ENCODE results near the gene FNBP1L.

The FNBP1L gene

GRCh38 chr1:93526431-93526830, 78.5 kb downstream of the FNBP1L start:
- no peak overlapping the region for H3K9ac ChIP-seq (ENCODE audit: low read length)
- no peak overlapping the region for H3K4me2 ChIP-seq (ENCODE audit: low read depth, low read length)
- no peaks in the 10 kb centered on the region for H3K27me3 ChIP-seq (replicated peaks; ENCODE audit: insufficient read depth, low read length)
- H3K79me2 ChIP-seq (ENCODE audit: low read length), result no peaks in the 10 kb centered on the region
- no peaks in the 10 kb centered on the region for H3K9me3 ChIP-seq (replicated peaks; ENCODE audit: insufficient read depth, low read length)
- no peaks in the 10 kb centered on the region for H4K20me1 ChIP-seq (ENCODE audit: insufficient read depth, low read length)
- TF ChIP-seq CTCF (IDR thresholded peaks at IDR 0.05; ENCODE audit: low read length) (no peak), EZH2 (optimal IDR thresholded peaks at IDR 0.05; ENCODE audit: low read depth, low read length) (no peak), EZH2phosphoT487 (IDR thresholded peaks at IDR 0.05; ENCODE audit: low read length) (no peak)
- no peaks in the 10 kb centered on the region for H3K9me2 ChIP-seq (replicated peaks; ENCODE audit: insufficient read depth, low read length)
- H3K4me1 ChIP-seq (ENCODE audit: low read length), result no peaks in the 10 kb centered on the region
- no peaks in the 10 kb centered on the region for H3K36me3 ChIP-seq (replicated peaks; ENCODE audit: insufficient read depth, low read length)
- no peaks in the 10 kb centered on the region for H3F3A ChIP-seq (ENCODE audit: insufficient read depth, low read length)
- no peak overlapping the region for H3K4me3 ChIP-seq (ENCODE audit: low read length)
- H2AFZ ChIP-seq (ENCODE audit: low read length), result no peak overlapping the region
- H3K27ac ChIP-seq (ENCODE audit: low read length), result no peak overlapping the region
- no peak for DNase-seq

GRCh38 chr1:93528412-93528811, 80.5 kb downstream of the FNBP1L start:
- DNase-seq, result no peak
- no peak for TF ChIP-seq EZH2phosphoT487 (IDR thresholded peaks at IDR 0.05; ENCODE audit: low read length)
- no peak for TF ChIP-seq CTCF (IDR thresholded peaks at IDR 0.05; ENCODE audit: low read length)
- TF ChIP-seq EZH2 (optimal IDR thresholded peaks at IDR 0.05; ENCODE audit: low read depth, low read length), result no peak

GRCh38 chr1:93531193-93531592, 83.3 kb downstream of the FNBP1L start:
- Histone ChIP-seq H3K9me2 (replicated peaks; ENCODE audit: insufficient read depth, low read length) (no peaks in the 10 kb centered on the region), H4K20me1 (ENCODE audit: insufficient read depth, low read length) (no peaks in the 10 kb centered on the region), H3K4me3 (ENCODE audit: low read length) (no peak overlapping the region), H3K36me3 (replicated peaks; ENCODE audit: insufficient read depth, low read length) (no peaks in the 10 kb centered on the region), H3F3A (ENCODE audit: insufficient read depth, low read length) (no peaks in the 10 kb centered on the region), H2AFZ (ENCODE audit: low read length) (no peak overlapping the region), H3K9me3 (replicated peaks; ENCODE audit: insufficient read depth, low read length) (no peaks in the 10 kb centered on the region), H3K4me2 (ENCODE audit: low read depth, low read length) (no peak overlapping the region), H3K9ac (ENCODE audit: low read length) (no peak overlapping the region), H3K27ac (ENCODE audit: low read length) (no peak overlapping the region), H3K27me3 (replicated peaks; ENCODE audit: insufficient read depth, low read length) (no peaks in the 10 kb centered on the region), H3K4me1 (ENCODE audit: low read length) (no peaks in the 10 kb centered on the region), H3K79me2 (ENCODE audit: low read length) (no peaks in the 10 kb centered on the region)
- TF ChIP-seq EZH2 (optimal IDR thresholded peaks at IDR 0.05; ENCODE audit: low read depth, low read length), result no peak
- no peak for TF ChIP-seq EZH2phosphoT487 (IDR thresholded peaks at IDR 0.05; ENCODE audit: low read length)
- no peak for TF ChIP-seq CTCF (IDR thresholded peaks at IDR 0.05; ENCODE audit: low read length)
- no peak for DNase-seq

More at GRCh38 chr1:93528412-93528811, 80.5 kb downstream of the FNBP1L start:
- Histone ChIP-seq H4K20me1 (ENCODE audit: insufficient read depth, low read length) (no peaks in the 10 kb centered on the region), H3K79me2 (ENCODE audit: low read length) (no peaks in the 10 kb centered on the region), H3K27ac (ENCODE audit: low read length) (no peak overlapping the region), H3K9ac (ENCODE audit: low read length) (no peak overlapping the region), H3K4me2 (ENCODE audit: low read depth, low read length) (no peak overlapping the region), H3K36me3 (replicated peaks; ENCODE audit: insufficient read depth, low read length) (no peaks in the 10 kb centered on the region), H3K4me1 (ENCODE audit: low read length) (no peaks in the 10 kb centered on the region), H3K9me3 (replicated peaks; ENCODE audit: insufficient read depth, low read length) (no peaks in the 10 kb centered on the region), H3F3A (ENCODE audit: insufficient read depth, low read length) (no peaks in the 10 kb centered on the region), H3K4me3 (ENCODE audit: low read length) (no peak overlapping the region), H2AFZ (ENCODE audit: low read length) (no peak overlapping the region), H3K27me3 (replicated peaks; ENCODE audit: insufficient read depth, low read length) (no peaks in the 10 kb centered on the region), H3K9me2 (replicated peaks; ENCODE audit: insufficient read depth, low read length) (no peaks in the 10 kb centered on the region)

All from MM.1S (cell line).